Fibroblast of villous mesenchyme (primary cell): ENCODE data around the gene NOL3. TPM values are rescaled to one million over a fixed set of nuclear protein-coding genes. Genes with fewer than 3 reads are reported as not detected.
A peak's percentile ranks its signal among the peaks of the same experiment; 100 is the strongest.

Experiments
- DNase-seq: peaks from one replicate; pipeline ENCODE4 v3.0.0-alpha.2; 2010; ENCODE audit warnings: low read depth
- H3K4me3 ChIP-seq: 2 replicates; pipeline ENCODE4 v1.5.1; 2011; ENCODE audit warnings: low read depth, mild to moderate bottlenecking, low read length
- total RNA-seq: library from RNA; depleted of rRNA; stranded (reverse); fragments of >200 nt; gene quantifications from 2 replicates; pipeline ENCODE4 v1.2.3, GENCODE V29; 2012
- TF ChIP-seq, protein P1 (sequence below): IDR thresholded peaks from 2 replicates; pipeline ENCODE4 v1.5.1; 2012; ENCODE audit warnings: low read depth, mild to moderate bottlenecking, low read length; ENCODE audit not compliant: insufficient read depth

Gene NOL3
- total RNA-seq, 1 donor = 11.7 TPM

DNA sequence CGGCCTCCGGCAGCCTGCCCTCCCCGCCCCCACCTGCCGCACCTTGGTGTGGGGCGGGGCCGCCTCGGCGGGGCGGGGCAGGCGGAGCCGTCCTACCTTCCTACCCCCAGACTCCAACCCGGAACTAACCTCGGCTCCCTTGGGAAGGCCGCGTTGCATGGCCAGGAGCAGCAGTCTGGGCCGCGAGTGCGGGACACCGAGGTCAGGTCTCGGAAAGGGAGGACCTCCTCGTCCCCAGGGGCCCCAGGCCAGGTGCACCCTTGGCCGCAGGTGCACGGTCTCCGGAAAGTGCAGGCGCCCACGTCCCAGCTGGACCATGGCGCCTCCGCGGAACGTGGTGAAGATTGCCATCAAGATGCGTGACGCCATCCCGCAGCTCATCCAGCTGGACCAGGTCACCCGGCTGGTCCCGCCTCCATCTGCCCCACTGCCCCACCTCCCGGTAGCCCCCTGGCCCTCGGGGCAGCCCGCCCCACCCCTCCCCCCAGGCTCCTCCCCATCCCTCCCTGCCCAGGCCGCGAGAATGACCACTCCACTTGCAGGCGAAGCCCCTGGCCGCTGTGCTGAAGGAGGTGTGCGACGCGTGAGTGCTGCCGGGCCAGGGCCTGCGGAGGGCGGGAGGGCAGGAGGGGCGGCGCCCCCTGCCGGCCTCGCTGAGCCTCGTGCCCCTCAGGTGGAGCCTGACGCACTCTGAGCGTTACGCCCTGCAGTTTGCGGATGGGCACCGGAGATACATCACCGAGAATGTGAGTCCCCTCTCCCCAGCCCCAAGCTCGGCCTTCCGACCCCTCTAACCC, 28.9 kb downstream of the NOL3 start, which contains the start of gene ELMO3:
ELMO3 (plus strand) TSS at position 121 of the 797 bp plus-strand sequence; CDS start at position 317, 196 bp downstream.
- no peak within 1 kb of the TSS for H3K4me3 ChIP-seq
- TF ChIP-seq, protein P1, sequence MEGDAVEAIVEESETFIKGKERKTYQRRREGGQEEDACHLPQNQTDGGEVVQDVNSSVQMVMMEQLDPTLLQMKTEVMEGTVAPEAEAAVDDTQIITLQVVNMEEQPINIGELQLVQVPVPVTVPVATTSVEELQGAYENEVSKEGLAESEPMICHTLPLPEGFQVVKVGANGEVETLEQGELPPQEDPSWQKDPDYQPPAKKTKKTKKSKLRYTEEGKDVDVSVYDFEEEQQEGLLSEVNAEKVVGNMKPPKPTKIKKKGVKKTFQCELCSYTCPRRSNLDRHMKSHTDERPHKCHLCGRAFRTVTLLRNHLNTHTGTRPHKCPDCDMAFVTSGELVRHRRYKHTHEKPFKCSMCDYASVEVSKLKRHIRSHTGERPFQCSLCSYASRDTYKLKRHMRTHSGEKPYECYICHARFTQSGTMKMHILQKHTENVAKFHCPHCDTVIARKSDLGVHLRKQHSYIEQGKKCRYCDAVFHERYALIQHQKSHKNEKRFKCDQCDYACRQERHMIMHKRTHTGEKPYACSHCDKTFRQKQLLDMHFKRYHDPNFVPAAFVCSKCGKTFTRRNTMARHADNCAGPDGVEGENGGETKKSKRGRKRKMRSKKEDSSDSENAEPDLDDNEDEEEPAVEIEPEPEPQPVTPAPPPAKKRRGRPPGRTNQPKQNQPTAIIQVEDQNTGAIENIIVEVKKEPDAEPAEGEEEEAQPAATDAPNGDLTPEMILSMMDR = peak; percentile 32
- DNase-seq = no peak

DNA sequence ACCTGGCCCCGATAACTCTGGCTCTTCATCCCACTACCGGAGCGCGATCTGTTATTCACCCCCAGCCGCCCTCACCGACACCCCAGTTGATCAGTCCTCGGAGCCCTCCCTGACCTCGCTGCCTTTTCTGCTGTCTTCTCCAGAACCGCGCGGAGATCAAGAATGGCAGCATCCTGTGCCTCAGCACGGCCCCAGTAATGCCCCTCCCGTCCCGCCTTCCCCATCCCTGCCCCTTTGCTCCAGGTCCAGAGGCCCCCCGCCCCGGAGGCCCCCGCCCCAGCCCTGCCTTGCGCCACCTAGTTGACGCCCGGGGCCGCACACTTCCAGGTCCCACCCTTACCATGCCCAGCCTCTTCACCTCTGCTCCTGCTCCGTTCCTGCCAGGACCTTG, 29.5 kb downstream of the NOL3 start:
- TF ChIP-seq, protein P1 = no peak
- no peak overlapping the region for H3K4me3 ChIP-seq
- no peak for DNase-seq

DNA sequence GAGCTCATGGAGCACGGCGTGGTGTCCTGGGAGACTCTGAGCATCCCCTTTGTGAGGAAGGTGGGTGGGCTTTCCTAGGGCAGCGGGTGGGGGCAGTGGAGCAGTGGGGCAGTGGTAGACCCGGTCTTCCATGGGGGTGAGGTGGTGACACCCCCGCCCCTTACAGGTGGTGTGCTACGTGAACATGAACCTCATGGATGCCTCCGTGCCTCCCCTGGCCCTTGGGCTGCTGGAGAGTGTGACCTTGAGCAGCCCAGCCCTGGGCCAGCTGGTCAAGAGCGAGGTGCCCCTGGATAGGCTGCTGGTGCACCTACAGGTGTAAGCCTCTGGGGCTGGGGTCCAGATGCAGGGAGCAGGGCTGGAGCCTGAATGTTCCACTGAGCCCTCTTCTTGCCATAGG, 30.2 kb downstream of the NOL3 start:
- TF ChIP-seq, protein P1 = no peak
- no peak overlapping the region for H3K4me3 ChIP-seq
- DNase-seq = no peak

DNA sequence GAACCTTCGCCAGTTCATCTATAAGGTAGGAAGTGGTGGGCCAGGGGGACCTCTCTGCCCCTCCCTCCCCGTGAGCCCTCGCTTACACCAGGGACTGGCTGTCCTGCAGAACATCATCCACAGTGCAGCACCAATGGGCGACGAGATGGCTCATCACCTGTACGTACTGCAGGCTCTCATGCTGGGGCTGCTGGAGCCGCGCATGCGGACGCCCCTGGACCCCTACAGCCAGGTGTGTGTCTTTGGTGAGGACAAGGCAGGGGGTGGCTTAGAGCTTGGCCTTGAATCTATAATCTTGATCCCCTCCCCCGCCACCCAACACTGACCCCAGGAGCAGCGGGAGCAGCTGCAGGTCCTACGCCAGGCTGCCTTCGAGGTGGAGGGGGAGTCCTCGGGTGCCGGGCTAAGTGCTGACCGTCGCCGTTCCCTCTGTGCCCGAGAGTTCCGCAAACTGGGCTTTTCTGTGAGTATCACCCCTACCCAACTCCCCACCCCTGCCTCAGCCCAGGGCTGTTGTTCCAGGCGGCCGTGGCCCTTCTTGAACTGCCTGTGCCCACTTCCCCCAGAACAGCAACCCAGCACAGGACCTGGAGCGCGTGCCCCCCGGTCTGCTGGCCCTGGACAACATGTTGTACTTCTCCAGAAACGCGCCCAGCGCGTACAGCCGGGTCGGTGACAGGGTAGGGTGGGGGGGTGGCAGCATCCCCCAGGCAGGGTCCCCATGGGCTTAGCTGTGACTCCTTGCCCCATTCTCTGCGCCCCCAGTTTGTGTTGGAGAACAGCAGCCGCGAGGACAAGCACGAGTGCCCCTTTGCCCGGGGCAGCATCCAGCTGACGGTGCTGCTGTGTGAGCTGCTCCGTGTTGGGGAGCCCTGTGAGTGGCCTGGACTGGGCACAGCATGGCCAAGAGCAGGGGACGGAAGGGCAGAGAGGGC, 31.3 kb downstream of the NOL3 start:
- TF ChIP-seq, protein P1 = no peak

DNA sequence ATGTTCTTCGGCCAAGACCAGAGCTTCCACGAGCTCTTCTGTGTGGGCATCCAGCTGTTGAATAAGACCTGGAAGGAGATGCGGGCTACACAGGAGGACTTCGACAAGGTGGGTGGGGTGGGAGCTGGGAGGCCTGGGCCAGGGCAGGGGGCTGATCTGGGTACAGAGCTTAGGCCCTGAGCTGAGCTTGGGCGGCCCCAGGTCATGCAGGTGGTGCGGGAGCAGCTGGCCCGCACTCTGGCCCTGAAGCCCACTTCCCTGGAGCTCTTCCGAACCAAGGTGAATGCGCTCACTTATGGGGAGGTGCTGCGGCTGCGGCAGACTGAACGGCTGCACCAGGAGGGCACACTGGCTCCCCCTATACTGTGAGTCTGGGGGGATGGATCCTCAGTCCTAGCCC, 32.1 kb downstream of the NOL3 start:
- TF ChIP-seq, protein P1 = no peak
- DNase-seq = no peak
- no peak overlapping the region for H3K4me3 ChIP-seq

More for the DNA sequence above, 31.3 kb downstream of the NOL3 start:
- H3K4me3 ChIP-seq = no peak overlapping the region
- DNase-seq = no peak

DNA sequence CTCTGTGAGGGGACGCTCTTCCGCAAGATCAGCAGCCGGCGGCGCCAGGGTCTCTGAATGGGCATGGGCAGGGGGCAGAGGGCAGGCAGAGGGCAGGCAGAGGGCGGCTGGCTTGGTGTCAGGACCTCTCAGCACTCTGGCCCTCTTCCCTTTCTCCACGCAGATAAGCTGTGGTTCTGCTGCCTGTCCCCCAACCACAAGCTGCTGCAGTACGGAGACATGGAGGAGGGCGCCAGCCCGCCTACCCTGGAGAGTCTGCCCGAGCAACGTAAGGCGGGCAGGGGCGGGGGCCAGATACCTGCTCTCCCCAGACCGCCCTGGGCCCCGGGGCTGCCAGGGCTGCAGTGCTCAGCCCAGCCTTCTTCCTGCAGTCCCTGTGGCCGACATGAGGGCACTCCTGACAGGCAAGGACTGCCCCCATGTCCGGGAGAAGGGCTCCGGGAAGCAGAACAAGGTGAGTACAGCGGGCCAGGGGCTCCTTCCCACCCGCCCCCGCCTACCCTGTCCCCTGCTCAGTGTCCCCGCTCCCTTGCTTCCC, 32.7 kb downstream of the NOL3 start:
- H3K4me3 ChIP-seq = no peak overlapping the region
- TF ChIP-seq, protein P1 = no peak
- no peak for DNase-seq
